HG03139 (cell line): ENCODE measurements around the gene TMEM106B.
"Not testable (repeated sequence)": the region's sequence is repeated elsewhere in the genome, so short reads cannot be mapped to it uniquely, and the experiment has no call there.

Experiments used
- ATAC-seq: cut with Tn5 transposase; IDR thresholded peaks from one replicate; pipeline ENCODE4 v1.9.1; 2021; ENCODE audit not compliant: unreplicated experiment

TMEM106B gene

DNA sequence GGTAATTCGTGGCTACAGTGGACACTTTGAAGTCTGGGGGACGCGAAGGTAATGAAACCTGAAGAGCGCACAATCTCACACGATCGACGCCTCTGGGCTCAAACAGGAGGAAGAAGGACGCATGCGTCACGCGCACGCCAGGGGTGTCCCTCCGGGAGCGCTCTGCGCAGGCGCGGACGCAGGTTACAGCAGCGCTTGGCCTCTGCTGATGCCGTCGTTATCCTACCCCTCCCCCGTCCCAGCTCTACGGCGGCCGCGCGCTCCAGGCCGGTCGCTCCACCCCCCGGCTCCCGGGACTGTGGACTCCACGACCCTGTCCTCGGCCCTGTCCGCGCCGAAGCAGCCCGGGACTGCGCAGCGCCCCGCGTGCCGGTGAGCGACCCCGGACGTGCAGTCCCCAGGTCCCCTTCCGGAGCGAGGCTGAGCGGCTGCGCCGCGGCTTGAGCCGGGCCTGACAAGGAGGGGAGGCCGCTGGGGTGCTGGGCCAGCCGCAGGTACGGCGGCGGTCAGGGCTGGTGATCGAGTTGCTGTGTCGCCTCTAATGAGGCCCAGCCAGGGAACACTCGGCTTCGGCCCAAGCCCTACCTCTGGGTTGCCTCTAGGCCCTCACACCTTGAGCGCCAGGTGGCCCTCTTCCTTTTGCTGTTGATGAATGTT lies at the start of gene TMEM106B:
Gene TMEM106B (plus strand): TSS at position 241 of the 657 bp plus-strand sequence. CDS start 3,517 bp downstream, outside the sequence.
- peak; percentile 97 for ATAC-seq

DNA sequence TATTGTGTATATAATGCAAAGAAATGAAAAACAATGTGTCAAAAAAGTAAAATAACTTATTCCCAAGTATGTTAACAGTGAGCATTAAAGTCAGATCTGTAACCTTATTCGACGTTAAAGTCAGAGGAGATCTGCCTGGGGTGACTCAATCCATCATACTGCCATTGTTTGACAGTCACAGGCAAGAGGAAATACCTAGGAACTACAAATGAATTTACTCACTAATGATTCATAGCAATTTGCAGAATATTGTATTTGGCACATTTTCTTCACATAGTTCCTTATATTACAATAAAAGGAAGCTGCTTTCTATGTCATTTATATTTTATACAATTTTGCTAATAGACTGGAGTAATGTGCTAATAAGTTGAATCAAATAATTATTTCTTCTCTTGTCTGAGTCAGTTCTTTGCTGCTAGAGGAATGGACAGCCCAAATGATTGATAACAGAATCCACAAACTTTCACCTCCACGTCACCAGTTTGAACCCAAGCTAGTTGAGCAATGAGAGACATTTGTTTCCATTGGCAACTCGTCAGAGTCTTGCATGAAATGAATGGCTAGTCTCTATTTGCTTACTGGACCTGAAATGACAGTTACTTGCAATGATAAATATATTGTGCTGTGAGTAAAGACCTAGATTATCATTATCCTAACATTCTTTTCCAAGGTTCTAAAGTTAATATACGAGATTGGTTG lies 48.5 kb upstream of the TMEM106B start:
- ATAC-seq, result no peak

DNA sequence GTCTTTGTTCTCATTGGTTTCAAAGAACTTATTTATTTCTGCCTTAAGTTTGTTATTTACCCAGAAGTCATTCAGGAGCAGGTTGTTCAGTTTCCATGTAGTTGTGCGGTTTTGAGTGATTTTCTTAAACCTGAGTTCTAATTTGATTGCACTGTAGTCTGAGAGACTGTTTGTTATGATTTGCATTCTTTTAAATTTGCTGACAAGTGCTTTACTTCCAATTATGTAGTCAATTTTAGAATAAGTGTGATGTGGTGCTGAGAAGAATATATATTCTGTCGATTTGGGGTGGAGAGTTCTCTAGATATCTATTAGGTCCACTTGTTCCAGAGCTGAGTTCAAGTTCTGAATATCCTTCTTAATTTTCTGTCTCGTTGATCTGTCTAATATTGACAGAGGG lies 43.0 kb upstream of the TMEM106B start:
- ATAC-seq, result not testable (repeated sequence)

DNA sequence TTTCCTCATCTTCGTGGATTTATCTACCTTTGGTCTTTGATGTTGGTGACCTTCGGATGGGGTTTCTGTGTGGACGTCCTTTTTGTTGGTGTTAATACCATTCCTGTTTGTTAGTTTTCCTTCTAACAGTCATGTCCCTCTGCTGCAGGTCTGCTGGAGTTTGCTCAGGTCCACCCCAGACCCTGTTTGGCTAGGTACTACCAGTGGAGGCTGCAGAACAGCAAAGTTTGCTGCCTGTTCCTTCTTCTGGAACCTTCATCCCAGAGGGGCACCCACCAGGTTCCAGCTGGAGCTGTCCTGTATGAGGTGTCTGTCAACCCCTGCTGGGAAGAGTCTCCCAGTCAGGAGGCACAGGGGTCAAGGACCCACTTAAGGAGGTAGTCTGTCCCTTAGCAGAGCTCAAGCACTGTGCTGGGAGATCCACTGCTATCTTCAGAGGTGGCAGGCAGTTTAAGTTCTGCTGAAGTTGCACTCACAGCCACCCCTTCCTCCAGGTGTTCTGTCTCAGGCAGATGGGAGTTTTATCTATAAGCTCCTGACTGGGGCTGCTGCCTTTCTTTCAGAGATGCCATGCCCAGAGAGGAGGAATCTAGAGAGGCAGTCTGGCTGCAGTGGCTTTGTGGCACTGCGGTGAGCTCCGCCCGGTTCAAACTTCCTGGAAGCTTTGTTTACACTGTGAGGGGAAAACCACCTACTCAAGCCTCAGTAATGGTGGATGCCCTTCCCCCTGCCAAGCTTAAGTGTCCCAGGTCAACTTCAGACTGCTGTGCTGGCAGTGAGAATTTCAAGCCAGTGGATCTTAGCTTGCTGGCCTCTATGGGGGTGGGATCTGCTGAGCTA lies 40.9 kb upstream of the TMEM106B start:
- ATAC-seq, result not testable (repeated sequence)

DNA sequence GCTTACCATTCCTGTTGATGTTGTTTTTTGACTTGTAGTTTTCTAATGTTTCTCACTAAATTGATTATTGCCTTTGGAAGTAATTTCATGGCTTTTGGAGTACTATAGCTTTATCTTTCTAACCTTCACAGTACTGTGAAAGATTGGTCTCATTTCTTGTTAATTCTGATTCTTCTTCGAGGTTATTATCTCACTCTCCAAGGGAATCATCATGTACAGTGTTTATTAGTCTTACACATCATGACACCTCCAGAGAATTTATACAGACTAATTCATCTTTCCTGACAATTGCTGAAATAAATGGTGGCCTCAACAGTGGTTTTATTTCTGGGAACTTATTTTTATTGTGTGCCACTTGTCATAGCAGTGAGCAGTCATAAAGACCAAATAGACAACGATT lies 37.4 kb upstream of the TMEM106B start:
- ATAC-seq, result no peak

DNA sequence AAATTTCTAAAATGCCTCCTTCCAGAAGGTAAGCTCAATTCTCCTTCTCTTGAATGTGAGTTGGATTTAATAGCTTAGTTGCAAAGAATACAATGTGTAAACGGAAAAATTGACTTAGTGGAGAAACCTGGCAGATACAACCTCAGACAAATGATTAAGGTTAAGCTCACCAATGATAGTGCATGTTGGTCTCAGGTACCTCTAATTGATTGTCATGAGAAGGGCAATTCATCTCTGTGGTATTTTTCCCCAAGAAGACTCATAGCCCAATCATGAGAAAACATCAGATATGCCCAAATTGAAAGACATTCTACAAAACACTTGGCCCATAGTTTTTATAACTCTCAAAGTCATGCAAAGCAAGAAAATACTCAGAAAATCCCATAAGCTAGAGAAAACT lies 36.2 kb upstream of the TMEM106B start:
- ATAC-seq, result no peak

DNA sequence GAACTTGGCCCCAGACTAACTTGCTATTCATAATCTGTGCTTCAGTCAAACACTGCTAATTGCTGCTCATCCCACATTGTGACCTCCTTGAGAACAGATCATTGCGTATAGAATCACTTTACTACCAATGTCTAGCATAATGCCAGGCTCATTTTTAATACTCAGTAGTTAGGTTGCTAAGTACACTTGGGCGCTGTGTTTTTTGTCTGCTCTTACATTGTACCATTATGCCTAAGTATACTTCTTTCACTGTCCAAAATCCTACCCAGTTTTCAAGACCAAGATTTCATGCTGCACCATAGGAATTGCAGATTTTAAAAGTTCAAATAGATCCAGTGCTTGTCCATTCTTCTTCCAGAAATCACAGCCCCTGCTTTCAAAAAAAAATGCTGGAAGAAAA lies 32.8 kb upstream of the TMEM106B start:
- no peak for ATAC-seq

DNA sequence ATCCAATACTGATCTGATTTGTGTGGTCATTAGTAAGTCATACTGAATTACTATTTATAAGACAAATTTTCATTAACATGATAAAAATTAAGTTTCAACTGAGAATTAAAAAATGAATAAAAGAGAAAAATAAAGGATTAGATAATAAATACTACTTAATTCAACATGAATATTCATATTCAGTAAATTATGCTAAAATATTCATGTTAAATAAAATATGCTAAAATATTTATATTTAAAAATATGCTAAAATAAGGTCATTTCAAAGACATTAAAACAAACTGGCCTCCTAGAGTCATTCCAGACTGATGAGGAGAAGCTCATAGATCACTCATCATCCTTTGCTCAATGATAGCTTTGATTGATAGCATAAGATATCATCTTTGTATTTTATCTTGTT lies 16.7 kb upstream of the TMEM106B start:
- no peak for ATAC-seq

DNA sequence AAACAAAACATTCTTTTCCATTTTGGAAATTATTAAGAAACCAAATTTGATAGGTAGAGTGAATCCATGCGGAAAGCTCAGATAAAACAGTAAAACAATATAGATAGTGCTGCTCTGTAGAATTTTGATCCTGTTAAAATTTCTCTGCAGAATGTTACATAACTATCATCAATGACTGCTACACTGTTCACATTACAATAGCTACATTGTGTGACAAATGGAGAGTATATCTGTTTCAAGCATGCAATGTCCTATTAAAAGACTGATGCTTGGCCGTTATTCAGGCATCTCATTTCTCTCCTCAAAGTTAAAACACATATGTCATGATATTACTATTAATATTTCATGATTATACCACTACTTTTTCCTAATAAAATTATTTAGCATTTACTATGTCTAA lies 14.7 kb upstream of the TMEM106B start:
- ATAC-seq, result no peak

DNA sequence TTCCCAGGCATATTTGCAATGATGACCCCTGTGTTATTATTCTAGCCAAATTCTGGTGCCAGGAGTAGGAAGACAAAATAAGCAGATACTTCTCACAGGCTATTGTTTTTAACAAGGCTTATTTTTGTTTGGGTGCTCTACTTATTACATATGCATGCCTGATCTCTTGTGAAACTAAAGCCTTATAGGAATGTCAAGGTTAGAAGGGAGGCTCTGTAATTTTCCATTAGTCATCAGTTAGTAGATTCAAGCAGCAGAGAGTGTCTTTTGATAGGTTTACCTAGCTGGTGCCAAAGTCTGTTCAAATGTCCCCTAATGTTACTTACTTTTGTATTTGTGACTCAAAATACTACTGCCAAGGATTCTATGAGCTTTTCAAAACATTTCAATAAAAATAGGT lies 11.7 kb upstream of the TMEM106B start:
- ATAC-seq, result no peak

DNA sequence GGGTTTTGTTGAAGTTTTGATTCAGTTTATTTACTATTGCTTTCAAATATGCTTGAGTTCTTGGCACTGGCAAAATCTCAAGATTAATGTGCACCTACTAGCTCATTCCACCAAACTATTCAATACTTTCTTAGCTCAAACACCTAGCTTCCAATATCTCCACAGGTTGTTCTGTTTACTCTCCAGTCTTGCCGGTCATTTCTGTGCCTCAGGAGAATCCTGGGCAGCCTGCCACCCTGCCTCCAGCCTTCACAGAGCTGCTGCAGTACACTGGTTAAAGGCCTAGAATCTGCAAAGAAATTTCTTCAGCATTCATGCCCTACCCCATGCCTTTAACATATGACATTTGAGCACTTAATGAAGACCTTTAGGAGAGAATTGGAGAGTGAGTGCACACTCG lies 4.0 kb upstream of the TMEM106B start:
- no peak for ATAC-seq

DNA sequence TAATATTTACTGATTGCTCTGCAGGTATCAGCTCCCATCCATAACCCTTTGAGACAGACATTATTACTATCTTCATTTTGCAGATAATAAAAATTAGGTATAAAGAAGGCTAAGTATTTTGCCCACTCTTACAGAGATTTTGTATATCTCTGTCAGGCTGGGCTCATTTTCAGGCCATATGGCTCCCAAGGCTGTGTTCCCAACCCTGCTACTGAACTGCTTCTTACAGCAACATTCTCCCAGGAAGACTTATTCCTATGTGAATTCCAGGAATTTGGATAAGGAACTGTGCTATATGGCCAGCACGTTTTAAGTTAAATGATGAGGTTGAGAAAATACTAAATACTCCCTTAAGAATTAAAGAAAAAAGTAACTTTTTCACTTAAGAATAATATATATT lies 1.9 kb upstream of the TMEM106B start:
- ATAC-seq, result no peak

DNA sequence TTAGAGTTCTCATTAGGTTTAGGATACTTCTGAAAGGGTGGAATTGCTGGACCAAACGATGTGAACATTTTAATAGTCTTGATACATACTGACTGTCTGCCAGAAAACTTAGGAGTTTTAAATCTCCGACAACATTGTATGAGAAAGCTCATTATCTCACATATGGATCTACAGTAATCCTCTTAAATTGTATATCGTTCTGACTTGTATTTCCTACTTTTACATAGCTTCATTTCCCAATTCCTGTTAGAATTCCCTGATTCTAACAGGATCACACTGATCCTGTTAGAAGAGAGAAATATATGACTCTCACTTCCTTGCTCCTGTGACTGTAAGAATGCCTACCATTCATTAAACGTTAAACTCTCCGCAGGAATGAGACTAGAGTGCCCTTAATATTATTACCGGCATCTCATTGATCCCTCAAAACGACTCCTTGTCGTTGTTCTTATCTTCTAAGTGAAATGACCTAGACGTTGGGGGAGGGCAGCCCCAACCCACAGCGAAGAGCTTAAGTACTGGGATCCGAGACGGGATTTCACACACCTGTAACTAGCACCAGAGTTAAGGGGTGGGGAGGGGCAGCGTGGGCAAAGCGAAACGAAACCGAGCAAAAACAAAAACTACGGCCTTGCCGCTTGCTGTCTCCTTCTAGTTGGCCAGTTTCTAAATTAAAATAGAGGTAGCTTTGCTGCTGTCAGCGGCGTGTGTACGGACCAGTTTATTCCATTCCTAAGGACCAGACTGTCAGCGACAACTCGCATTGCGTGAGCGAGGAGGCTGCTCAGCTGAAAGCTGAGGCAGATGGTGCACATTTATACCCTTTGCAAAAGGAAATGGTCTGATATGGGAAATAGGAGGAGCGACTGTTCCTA lies 678 bp upstream of the TMEM106B start:
- ATAC-seq, result peak; percentile 12

DNA sequence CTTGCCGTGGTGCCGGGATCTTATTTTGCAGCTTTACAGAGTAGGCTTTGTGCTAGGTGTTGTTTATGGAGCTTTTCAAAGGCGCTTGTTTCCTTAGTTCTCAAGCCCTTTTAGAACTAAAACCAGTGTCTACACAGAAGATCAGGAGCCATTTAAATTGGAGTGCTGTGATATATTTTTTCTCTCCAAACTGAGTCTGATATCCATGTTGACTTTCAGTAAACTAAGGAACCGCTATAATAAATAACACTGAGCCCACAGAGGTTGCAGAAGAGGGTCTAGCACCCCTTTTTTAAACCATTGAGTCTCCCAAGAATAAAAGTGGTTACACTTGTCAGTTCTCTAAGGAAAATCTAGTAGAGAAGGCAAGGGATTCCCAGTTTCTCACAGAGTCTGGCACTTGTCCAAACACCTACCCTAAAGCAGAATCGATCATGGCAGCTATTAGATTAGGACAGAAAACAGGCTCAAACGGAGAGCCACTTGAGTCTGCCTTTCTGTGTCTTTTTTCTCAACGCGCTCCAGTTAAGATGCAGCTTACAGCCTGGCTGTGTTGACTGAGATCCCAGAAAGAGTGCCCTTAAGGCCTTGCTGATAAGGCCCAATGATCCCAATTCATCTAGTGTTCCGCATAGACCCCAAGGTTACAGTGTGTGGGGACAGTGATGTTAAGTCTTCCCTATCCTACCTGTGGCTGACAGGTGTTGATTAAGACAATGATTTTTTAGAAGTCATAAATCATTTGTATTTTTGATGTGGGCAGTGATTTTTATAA lies 804 bp downstream of the TMEM106B start:
- ATAC-seq, result no peak

DNA sequence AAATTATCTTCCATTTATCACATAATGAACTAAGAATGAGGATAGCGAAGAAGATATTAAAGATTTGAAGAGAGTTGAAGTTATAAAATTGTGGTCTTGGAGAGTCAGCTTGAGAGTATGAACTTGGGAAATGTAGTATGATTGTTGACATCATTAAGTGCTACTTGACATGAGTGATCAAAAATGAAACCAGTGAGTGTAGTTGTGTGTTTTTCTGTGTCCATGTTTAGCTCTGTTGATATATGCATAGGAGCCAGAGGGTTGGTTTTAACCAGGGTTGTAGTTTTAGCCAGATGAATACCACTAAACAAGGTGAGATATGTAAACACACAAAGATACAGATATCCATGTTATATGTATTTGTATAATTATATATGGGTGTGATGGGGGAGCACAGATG lies 6.2 kb downstream of the TMEM106B start:
- ATAC-seq, result no peak

DNA sequence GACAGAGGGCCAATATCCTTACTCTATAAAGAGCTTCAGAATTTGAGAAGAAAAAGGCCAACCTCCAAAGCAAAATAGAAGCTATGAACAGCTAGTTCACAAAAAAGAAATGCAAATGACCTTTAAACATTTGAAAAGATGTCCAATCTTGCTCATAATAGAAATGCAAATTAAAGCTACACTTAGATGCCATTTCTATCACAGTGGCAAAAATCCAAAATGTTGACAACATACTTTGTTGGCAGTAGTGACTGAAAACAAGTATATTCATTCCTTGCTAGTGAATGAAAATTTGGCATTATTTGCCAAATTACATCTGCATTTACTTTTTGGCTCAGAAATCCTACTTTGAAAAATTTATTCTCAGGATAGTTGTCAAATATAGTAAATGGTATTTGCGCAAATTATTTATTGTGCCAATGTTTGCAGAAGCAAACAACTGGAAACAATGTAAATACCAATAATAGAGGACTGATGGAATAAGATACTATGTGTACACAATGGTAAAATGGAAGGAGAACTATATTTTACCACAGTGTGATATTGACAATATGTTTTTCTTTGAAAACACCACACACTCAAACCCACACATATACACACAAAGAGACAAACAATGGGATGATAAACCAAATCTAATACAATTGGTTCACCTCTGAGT lies 9.4 kb downstream of the TMEM106B start:
- ATAC-seq, result no peak

DNA sequence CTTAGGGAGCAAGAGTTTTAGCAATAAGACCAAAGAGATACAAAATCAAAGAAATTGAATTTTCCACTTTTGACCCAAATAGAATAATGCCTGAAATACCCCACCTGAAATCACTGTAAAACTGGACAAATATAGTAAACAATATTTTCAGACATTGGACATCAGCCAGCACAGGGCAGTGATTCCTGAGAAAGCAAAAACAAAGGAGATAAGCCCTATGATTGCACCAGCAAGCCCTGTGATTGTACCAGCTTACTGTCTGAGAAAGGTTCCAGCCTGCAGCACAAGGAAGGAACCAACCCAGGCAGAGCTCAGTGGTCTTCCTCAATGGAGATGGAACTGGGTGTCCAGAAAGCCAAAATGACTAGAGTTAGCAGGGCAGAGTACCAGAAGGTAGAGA lies 10.3 kb downstream of the TMEM106B start:
- no peak for ATAC-seq

DNA sequence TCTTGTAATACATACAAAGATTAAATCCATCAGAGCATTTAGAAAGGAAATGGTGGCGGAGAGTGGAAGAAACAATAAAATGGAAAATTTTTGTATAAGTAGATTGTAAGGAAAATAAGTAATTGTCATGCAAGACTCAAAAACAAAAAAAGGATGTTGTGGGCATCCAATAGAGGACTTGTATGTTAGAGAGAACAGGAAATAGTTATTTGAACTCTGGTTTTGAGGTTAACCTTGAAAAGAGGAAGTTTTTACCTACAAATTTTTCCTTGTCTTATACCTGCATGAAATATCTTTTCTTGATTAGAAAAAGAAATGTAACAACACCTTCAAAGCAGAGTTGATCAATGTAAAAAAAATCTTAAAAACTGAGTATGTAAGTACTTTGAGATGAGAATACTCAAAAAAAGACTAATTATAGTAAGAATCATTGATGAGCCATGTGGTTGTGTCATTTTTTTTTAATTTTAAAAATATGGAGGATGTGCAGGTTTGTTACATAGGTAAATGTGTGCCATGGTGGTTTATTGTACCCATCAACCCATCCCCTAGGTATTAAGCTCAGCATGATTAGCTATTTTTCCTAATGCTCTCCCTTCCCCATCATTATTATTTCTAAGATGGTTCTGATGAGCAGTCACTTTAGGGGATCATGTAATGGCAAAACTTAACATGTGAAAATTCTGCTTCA lies 11.9 kb downstream of the TMEM106B start:
- peak; percentile 92 for ATAC-seq

DNA sequence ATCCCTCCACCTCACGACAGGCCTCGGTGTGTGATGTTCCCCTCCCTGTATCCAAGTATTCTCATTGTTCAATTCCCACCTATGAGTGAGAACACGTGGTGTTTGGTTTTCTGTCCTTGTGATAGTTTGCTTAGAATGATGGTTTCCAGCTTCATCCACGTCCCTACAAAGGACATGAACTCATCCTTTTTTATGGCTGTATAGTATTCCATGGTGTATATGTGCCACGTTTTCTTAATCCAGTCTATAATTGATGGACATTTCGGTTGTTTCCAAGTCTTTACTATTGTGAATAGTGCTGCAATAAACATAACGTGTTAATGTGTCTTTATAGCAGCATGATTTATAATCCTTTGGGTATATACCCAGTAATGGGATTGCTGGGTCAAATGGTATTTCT lies 13.9 kb downstream of the TMEM106B start:
- not testable (repeated sequence) for ATAC-seq
